ENCODE data around the gene SORCS2. TPM values are rescaled to one million over a fixed set of nuclear protein-coding genes. Genes with fewer than 3 reads are reported as not detected.
A peak's percentile ranks its signal among the peaks of the same experiment; 100 is the strongest.

The SORCS2 gene
- total RNA-seq, 2 experiments from 2014 or later: not detected

DNA sequence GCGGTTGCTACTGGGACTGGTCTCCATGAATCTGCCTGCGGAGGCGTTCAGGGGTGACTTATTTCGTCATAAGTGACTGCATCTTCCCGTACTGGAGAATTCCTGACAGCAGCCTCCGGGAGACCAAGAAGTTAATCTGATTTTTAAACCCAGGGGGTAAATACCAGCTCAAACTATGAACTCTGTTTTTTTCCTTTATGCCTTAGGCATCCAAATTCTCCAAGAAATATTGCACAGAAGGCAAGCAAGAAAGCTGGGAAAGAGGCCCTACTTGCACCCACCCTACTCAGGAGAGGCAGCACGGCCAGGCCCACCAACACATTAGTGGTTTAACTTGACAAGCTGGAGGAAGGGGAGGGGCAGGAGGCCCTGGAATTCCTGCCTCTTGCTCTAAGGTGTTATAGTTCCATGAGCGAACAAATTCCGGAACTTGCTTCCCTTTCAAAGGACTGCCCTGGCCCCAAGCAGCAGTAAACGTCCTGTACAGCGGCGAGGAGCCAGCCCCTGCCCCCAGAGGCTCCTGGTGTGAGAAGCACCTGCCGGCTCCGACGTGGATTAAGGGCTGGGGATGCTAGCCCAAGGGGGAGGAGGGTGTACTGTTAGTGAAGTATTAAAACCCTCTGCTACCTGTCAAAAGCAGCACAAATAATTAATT, 570.2 kb downstream of the SORCS2 start:
- DNase-seq: no peak
- H3K9me3 Mint-ChIP-seq: no peaks in the 10 kb centered on the region
- no peak overlapping the region for H3K4me3 Mint-ChIP-seq
- no peaks in the 10 kb centered on the region for H3K36me3 Mint-ChIP-seq
- H3K27me3 Mint-ChIP-seq: peaks cover 3% of the 10 kb centered on the region
- H3K4me1 Mint-ChIP-seq: peaks cover 22% of the 10 kb centered on the region
- H3K27ac Mint-ChIP-seq: no peak overlapping the region

GRCh38 chr4:7763106-7763505, 570.8 kb downstream of the SORCS2 start:
- H3K4me3 Mint-ChIP-seq: no peak overlapping the region
- no peak overlapping the region for H3K27ac Mint-ChIP-seq
- peaks cover 19% of the 10 kb centered on the region for H3K4me1 Mint-ChIP-seq
- no peaks in the 10 kb centered on the region for H3K9me3 Mint-ChIP-seq
- H3K27me3 Mint-ChIP-seq: peaks cover 3% of the 10 kb centered on the region
- no peak for DNase-seq
- no peaks in the 10 kb centered on the region for H3K36me3 Mint-ChIP-seq

GRCh38 chr4:7763788-7764187, 571.5 kb downstream of the SORCS2 start:
- Mint-ChIP-seq H3K9me3 (no peaks in the 10 kb centered on the region), H3K27me3 (peaks cover 3% of the 10 kb centered on the region), H3K4me1 (peaks cover 14% of the 10 kb centered on the region), H3K4me3 (no peak overlapping the region), H3K27ac (no peak overlapping the region), H3K36me3 (no peaks in the 10 kb centered on the region)
- no peak for DNase-seq

DNA sequence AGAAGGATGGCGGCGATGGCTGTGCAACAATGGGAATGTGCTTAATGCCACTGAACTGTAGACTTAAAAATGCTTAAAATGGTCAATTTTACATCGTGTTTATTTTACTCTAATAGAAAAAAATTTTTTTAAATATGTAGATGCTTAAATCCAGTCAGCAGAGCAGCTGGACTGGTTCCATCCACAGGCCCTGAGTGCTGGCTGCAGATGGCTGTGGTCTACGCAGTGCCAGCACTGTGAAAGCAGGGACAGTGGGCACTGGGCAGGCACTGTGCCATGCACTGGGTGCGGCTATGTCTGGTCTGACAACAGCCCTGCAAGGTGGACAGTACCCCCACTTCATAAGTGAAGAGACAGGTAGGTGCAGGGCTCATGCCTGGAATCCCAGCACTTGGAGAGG, 572.1 kb downstream of the SORCS2 start:
- H3K27ac Mint-ChIP-seq: no peak overlapping the region
- H3K4me3 Mint-ChIP-seq: no peak overlapping the region
- no peaks in the 10 kb centered on the region for H3K9me3 Mint-ChIP-seq
- H3K36me3 Mint-ChIP-seq: no peaks in the 10 kb centered on the region
- peaks cover 3% of the 10 kb centered on the region for H3K27me3 Mint-ChIP-seq
- no peak for DNase-seq
- peaks cover 9% of the 10 kb centered on the region for H3K4me1 Mint-ChIP-seq

DNA sequence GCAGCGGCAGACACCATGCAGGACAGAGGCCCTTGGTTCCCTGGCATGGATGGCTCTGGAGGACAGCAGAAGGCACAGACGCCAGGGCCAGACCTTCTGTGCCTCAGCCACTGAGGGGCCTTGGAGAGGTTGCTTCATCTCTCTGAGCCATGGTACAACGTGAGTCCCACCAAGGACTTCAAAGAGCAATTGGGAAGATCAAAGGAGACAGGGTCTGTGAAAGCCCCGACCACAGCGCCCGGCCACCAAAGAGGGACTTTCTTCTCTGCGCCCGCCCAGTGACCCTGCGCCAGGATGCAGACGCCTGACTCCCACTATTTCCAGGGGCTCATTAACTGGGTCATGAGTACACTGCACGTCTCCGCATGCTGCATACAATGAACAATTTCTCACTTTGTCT, 573.3 kb downstream of the SORCS2 start:
- H3K4me1 Mint-ChIP-seq: peaks cover 3% of the 10 kb centered on the region
- no peak overlapping the region for H3K4me3 Mint-ChIP-seq
- H3K9me3 Mint-ChIP-seq: no peaks in the 10 kb centered on the region
- H3K27me3 Mint-ChIP-seq: peaks cover 3% of the 10 kb centered on the region
- H3K36me3 Mint-ChIP-seq: no peaks in the 10 kb centered on the region
- DNase-seq: no peak
- no peak overlapping the region for H3K27ac Mint-ChIP-seq

DNA sequence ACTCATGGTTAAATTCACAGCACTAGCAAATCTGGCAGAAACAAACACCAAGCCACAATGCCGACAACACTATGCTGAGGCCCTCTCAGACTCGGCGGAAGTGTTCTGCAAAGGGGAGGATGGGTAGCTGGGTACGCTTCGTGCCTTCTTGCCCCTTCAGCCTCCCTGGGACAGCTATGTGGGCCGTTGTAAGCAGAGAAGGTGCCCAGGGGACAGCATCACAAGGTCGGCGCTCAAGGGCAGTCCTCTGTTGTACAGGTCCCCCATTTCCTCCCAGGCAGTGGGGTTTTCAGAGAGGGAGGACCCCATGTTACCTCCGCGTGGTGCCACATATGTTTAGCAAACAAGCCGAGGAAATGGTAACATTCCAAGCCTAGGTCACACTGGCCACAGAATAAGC, 573.7 kb downstream of the SORCS2 start:
- DNase-seq: no peak
- Mint-ChIP-seq H3K36me3 (no peaks in the 10 kb centered on the region), H3K4me3 (no peak overlapping the region), H3K9me3 (no peaks in the 10 kb centered on the region), H3K27me3 (peaks cover 3% of the 10 kb centered on the region), H3K27ac (no peak overlapping the region), H3K4me1 (peaks cover 7% of the 10 kb centered on the region)

DNA sequence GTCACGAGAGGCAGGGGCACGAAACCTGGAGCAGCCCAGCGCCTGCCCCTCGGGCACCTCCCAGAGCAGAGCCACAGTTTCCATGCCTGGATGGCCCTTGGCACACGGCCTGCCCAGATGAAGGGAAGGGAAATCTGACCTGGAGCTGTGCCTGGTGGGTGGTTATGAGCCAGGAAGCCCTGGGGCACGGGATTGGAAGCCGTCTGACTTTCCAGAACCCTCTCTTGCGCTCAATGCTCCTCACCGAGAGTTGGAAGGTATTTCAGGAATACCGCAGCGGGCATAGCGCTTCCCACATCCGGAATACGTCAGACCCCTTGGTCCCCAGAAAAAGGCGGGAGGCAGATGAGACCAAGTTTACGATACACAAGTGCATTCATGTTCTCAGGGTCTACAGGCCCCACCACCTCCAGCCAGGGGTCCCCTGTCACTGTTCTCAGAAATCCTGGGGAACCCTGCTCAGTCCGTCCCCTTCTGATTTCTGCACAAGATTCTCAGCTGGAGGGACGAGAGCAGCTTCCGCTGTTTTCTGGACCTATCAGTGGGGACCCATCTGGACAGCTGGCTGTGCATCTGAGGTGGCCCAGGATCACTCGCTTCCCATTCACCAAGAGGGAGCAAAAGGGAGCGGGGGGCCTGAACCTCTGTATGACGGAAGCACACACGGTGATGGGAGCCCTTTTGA, 574.5 kb downstream of the SORCS2 start:
- Mint-ChIP-seq H3K27ac (no peak overlapping the region), H3K4me3 (no peak overlapping the region), H3K9me3 (no peaks in the 10 kb centered on the region), H3K4me1 (peaks cover 12% of the 10 kb centered on the region), H3K27me3 (peaks cover under 1% of the 10 kb centered on the region), H3K36me3 (peaks cover 5% of the 10 kb centered on the region)
- no peak for DNase-seq

DNA sequence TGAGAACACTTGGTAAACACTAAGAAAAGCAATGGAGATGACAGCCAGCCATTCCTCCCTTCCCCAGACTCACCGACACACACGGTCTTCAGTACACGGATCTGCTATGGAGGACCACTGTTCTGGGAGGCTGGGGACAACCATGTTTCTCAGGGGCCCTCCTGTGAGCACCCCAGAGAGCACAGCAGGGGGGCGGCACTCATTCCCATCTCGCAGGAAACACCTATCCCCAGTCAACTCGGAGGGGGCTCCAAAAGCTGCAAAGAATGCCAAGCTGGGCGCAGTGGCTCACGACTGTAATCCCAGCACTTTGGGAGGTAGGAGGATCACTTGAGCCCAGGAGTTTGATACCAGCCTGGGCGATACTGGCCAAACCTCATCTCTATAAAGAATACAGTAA, 575.2 kb downstream of the SORCS2 start:
- peaks cover 8% of the 10 kb centered on the region for H3K36me3 Mint-ChIP-seq
- peaks cover 13% of the 10 kb centered on the region for H3K4me1 Mint-ChIP-seq
- no peak for DNase-seq
- H3K9me3 Mint-ChIP-seq: no peaks in the 10 kb centered on the region
- no peaks in the 10 kb centered on the region for H3K27me3 Mint-ChIP-seq
- no peak overlapping the region for H3K27ac Mint-ChIP-seq
- H3K4me3 Mint-ChIP-seq: no peak overlapping the region

GRCh38 chr4:7767966-7768365, 575.6 kb downstream of the SORCS2 start:
- no peak overlapping the region for H3K4me3 Mint-ChIP-seq
- H3K36me3 Mint-ChIP-seq: peaks cover 8% of the 10 kb centered on the region
- no peak for DNase-seq
- peaks cover 13% of the 10 kb centered on the region for H3K4me1 Mint-ChIP-seq
- H3K27me3 Mint-ChIP-seq: no peaks in the 10 kb centered on the region
- H3K9me3 Mint-ChIP-seq: no peaks in the 10 kb centered on the region
- no peak overlapping the region for H3K27ac Mint-ChIP-seq

GRCh38 chr4:7768736-7769135, 576.4 kb downstream of the SORCS2 start:
- no peaks in the 10 kb centered on the region for H3K27me3 Mint-ChIP-seq
- no peaks in the 10 kb centered on the region for H3K9me3 Mint-ChIP-seq
- no peak overlapping the region for H3K27ac Mint-ChIP-seq
- peaks cover 8% of the 10 kb centered on the region for H3K36me3 Mint-ChIP-seq
- no peak for DNase-seq
- no peak overlapping the region for H3K4me3 Mint-ChIP-seq
- peaks cover 13% of the 10 kb centered on the region for H3K4me1 Mint-ChIP-seq

DNA sequence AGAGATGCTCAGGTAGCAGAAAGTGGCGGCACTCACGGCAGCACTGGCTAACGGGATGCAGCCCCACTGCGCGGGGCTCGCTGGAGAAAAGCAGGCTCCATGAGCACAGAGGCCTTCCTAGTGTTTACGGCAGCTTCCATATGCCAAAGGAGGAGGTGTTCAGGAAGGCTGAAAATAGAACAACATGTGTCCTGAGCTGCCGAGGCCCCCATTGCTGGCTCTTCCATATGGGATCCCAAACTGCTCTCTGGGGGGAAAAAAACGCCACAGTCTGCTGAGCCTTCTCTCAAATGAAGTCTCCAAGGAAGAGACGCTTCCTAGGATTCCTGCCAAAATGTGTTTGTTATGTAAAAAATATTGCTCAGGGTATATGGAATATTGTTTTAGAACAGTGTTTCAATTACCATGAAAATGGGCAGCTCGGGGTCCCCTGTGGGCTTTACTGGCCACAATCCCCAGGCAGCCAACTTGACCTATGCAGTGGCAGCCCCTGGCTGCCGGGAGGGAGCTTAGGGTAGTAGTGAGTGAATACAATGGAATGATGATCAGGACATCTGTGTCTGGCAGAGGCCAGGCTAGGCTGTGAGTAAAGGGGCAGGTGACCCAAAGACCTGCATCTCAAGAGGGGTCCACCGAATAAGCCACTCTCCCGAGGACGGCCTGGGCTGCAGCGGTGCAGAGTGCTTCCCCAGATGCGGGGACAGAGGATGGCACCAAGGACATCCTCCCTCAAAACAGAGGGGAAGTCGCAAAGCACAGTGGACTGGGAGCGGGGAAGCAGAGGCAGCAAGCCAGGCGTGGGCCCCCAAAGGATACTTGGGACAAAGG, 577.3 kb downstream of the SORCS2 start:
- Mint-ChIP-seq H3K9me3 (no peaks in the 10 kb centered on the region), H3K4me3 (no peak overlapping the region), H3K27me3 (no peaks in the 10 kb centered on the region), H3K27ac (peak overlapping the region; percentile 12), H3K36me3 (peaks cover 8% of the 10 kb centered on the region), H3K4me1 (peaks cover 13% of the 10 kb centered on the region)
- no peak for DNase-seq

- Mint-ChIP-seq H3K9me3 (no peaks in the 10 kb centered on the region), H3K4me3 (no peak overlapping the region), H3K27ac (peak overlapping the region; percentile 26), H3K4me1 (peaks cover 13% of the 10 kb centered on the region), H3K27me3 (no peaks in the 10 kb centered on the region), H3K36me3 (peaks cover 8% of the 10 kb centered on the region)
- no peak for DNase-seq
Observed at GRCh38 chr4:7770224-7771050, 578.1 kb downstream of the SORCS2 start.

- no peaks in the 10 kb centered on the region for H3K27me3 Mint-ChIP-seq
- peaks cover 13% of the 10 kb centered on the region for H3K4me1 Mint-ChIP-seq
- peak overlapping the region; percentile 26 for H3K27ac Mint-ChIP-seq
- H3K4me3 Mint-ChIP-seq: no peak overlapping the region
- DNase-seq: peak; percentile 42
- H3K9me3 Mint-ChIP-seq: no peaks in the 10 kb centered on the region
- H3K36me3 Mint-ChIP-seq: peaks cover 8% of the 10 kb centered on the region
Observed at GRCh38 chr4:7771056-7771455, 578.7 kb downstream of the SORCS2 start.

GRCh38 chr4:7771541-7772507, 579.5 kb downstream of the SORCS2 start:
- Mint-ChIP-seq H3K27me3 (no peaks in the 10 kb centered on the region), H3K4me1 (peaks cover 13% of the 10 kb centered on the region), H3K4me3 (no peak overlapping the region), H3K36me3 (peaks cover 8% of the 10 kb centered on the region), H3K27ac (no peak overlapping the region), H3K9me3 (no peaks in the 10 kb centered on the region)
- DNase-seq: no peak

All from activated naive CD8-positive, alpha-beta T cell treated with anti-CD3 and anti-CD28 coated beads for 36 hours (primary cell).